NCI-H2227 treated with DMSO at 0.1 percent for 48 hours (cell line): ENCODE data around the gene SEMA5A.

Source experiments
- DNase-seq: peaks from one replicate; lab custom pipeline; 2025; lab: John Stamatoyannopoulos, UW

SEMA5A gene

DNA sequence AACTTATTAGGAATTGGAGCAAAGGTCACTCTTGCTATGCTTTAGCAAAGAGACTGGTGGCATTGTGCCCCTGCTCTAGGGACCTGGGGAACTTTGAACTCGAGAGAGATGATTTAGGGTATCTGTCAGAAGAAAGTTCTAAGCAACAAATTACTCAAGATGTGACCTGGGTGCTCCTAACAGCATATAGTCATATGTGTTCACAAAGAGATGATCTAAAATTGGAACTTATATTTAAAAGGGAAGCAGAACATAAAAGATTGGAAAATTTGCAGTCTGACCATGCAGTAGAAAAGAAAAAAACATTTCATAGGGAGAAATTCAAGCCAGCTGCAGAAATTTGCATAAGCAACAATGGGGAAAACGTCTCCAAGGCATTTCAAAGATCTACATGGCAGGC, 68.3 kb downstream of the SEMA5A start:
- DNase-seq: no peak

DNA sequence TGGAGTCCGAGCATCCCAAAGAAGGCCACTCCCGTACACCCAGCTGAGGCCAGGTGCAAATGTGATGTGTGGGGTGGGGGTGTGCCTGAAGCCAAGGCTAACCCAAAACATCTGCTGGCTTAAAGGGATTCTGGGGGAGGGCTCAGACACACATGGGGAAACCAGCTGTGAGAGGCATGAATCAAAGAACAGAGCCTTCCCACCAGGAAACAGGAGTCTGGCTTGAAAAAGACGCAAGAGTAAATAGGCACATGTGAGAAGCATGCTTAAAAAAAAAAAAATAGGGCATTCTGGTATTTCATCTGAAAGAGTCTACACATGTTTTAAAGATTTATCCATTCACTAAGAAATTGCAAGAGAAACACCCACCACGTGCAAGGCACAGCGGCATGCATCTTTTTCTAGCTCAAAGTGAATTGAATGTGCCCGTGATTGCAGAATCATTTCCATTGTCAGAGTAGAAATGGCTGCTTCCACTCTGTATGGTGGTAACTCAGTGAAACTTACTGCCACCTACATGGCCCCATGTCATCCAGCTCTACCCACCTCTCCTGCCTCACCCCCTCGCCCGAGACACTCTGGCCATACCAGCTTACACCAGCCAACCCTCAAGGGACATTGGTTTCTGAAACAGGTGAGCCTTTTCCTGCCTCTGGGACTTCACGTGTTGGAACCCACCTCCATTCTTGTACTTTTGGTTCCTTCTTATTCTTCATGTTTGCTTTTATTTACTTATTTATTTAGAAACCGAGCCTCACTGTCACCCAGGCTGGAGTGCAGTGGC, 71.5 kb downstream of the SEMA5A start:
- DNase-seq: no peak

DNA sequence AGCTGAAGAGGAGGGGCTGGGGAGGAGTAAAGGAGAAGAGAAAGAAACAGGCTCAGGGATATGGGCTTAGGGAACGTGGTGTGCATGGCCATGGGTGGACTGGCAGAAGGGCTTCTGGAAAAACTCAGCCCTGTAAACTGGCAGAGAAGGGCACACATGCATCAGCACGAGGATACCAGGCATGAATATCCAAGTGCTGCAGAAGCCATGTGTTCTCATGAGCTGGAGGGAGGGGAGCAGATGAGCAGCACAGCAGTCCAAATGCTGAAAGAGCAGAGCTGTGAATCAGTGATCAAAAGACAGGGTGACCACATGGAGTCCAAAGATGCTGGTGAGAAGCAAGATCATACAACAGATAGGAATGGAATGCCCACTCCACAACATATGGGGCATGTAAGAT, 72.3 kb downstream of the SEMA5A start:
- no peak for DNase-seq

DNA sequence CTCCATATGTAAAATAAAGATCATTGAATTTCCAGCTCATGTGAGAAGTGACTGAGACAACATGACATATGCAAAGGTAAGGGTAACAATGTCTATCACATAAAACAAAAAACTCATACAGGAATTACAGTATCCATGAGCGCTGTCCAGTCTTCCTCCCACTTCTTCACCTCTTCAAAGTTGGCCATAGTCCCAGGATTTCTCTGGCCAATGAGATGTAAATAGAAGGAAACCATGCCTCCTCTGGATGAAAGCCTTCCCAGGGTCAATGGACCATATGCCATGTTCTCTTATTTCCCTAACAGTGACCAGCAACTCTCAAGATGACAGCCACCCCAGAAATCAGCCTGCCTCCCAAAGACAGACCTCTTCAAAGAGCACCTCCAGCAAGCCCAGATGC, 75.5 kb downstream of the SEMA5A start:
- DNase-seq: no peak

DNA sequence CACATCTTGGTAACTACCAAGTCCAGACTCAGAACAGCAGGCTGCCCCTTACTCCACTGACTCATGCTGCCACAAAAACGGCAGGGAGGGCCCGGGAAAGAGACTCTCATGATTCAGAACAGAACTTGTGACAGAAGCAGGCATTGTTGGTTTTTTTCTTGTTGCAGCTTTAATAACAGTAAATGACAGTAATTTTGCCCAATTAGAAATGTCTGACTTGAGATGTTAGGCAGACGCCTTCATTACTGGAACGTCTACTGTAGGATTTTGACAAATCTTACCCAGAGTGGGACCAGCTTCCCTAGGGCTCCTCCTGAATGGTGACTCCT, 77.9 kb downstream of the SEMA5A start:
- no peak for DNase-seq

DNA sequence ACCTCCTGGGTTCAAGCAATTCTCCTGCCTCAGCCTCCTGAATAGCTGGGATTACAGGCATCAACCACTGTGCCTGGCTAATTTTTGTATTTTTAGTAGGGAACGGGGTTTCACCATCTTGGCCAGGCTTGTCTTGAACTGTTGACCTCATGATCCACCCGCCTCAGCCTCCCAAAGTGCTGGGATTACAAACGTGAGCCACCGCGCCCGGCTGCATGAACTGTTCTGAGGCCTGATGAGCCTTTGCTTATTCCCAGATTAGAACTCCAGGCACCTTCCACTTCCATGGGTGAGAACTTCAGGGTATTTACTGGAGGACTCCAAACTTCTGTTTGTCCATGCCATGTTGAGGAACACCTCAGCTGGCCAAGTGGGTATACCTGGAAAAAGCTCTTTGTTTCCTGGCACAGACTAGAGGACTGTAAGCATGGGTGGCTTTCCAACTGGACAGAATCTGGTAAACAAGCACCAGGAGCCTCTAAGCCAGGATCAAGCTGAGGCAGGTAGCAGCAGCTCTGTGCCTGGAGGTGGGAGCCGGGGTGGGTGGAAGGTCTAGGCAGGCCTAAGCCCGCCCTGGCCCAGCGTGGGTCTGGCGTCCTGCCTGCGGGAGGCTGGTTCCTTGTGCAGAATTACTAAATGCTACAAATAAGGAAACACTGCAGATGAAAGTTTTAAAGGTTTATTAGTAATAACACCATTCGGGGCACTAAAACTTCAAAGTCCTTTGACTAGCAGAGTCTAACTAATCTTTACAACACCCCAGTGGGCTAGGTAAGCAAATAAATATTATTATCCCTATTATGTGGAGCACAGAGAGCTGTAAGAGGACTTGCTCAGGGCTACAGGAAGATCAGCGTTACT, 78.4 kb downstream of the SEMA5A start:
- no peak for DNase-seq

DNA sequence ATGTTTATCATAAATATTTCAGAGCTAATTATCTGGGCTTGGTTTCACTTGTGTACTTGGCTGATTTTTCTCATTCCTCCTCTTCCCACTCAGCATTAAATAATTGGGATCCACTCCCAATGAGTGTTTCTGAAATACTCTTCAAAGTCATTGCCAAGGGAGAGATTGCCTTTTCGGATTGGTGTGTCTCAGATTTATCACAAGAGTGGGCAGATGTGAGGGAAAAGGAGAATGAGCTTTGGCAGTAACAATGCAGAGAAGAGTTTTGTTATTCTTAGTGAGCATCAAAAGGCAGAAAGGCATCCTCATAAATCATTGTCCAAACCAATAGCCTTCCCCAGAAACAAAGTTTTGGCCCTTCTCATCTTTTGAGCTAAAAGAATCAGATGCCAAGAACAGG, 79.2 kb downstream of the SEMA5A start:
- no peak for DNase-seq

DNA sequence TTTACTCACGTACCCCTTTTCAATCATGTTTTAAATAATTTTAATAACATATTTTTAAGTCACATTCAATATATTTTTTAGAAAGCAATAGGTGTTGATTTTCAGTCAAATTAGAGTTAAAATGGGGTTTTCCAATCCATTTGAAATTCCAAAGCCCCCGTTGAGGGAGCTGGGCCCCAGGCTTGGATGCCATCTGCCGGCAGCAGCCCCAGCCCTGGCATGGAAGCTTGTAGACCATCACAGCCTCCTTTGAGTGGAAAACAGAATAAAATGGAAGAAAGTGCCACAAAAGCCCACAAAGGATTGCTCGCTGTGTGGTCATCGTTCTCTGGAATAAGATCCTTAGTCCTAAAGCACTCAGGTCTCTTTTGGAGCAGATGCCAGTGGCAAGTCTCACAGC, 81.4 kb downstream of the SEMA5A start:
- no peak for DNase-seq

DNA sequence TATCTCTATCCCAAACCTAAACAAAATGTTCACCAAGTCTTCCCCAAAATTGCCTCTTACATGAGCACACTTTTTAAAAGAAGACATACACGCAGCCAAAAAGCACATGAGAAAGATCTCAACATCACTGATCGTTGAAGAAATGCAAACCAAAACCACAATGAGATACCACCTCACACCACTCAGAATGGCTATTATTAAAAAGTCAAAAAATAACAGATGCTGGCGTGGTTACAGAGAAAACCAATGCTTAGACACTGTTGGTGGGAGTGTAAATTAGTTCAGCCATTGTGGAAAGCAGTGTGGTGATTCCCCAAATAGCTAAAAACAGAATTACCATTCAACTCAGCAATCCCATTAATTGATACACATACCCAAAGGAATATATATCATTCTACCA, 83.8 kb downstream of the SEMA5A start:
- DNase-seq: no peak

DNA sequence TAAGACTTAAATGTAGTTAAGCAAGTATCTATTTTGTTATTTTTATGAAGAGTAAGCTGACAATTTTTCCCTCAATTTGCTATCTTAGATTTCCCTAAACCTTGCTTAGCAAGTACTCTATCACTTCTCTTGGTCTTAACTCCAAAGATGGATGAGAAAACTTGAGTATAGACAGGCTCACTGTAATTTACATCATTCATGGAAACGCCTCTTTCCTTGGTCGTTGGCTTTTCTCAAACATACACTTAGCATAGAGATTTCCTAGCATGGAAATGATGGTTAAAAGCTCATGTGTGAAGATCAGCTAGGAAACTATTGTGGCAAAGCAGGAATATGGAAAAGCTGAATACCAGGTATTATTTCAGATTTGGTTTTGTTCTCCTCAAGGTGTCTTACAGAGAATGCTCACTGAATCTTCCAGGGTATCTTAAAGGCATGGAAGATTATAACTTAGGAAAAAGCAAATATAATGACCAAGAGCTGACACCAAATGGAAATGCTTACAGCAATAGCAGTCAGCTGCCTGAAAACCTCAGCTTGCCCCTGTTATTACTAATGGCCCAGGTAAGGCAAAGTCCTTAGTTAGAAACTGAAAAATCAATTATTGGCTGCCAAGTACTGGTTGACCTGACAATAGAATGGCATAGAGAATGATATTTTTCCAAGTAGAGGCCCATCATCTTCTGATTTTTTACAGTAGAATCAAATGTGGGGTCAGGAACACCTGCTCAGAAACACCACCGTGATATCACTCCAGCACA, 84.8 kb downstream of the SEMA5A start:
- no peak for DNase-seq

DNA sequence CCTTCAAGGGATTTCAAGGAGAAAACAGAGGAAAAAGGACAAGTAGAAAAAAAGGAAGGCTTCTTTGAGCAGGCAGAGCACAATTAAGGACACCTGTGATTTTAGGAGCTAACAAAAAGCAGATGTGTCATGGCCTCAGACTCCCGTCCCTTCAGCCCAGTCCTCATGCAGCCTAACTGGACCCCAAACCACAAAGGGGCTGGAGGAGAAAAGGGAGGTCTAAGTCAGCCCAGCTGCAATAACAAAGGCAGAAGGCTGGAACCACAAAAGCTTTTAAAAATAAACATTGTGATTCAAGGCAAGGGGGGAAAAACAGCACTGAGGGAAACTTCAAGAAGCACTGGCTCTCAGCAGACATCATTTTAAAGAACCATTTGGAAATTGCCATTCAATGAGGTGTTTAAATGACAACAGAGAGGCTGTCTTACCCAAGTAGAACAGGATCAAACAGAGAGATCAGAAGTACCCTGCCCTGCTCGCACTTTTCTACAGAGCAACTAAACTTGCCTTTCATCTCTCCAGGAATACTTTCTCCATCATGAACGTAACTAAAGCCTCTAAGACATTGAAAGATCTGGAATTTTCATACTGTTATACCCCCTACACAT, 89.3 kb downstream of the SEMA5A start:
- DNase-seq: no peak

DNA sequence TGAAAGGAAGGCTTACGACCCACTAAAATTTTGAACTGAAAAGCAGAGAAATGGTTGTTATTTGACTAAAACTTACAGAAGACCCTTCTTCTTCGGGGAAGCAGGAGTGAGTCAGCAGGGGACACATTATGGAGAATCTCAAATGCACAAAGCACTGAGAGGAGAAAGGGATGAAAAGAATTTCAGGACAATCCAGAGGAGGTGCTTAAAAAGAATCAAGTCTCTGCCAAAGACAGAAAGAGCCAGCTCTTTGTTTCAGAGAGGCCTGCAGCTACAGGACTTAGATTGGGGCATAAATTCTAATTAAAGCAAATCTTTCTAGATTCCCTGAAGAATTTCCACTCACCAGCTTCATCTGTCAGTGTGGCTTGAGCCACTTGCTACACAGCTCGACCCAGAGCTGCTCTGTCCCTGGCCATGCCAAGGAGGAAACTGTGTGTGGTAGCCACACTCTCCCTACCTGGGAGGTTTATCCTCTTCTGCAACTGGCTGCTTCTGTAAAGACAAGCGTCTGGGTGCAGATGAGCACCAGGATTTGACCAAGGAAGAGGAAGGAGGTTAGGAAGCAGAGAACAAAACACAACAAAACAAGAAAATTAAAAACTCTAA, 89.9 kb downstream of the SEMA5A start:
- DNase-seq: no peak

DNA sequence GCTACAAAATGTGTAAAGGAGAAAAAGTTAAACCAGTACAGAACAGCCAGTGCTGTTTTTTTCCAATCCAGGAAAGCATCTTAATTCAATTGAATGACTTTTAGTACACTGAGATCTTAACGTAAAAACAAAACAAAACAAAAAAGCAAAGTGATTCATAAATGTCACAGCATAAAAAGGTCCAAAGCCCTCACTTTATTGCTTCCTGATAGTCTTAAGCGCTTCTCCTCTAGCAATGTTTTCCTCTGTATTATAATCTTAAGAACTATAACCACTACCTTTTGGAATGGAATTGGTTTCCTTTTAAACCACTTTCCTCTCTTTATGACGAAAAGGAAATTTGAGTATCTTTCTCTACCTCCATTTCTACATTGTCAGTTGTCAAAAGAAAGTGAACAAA, 91.4 kb downstream of the SEMA5A start:
- no peak for DNase-seq

DNA sequence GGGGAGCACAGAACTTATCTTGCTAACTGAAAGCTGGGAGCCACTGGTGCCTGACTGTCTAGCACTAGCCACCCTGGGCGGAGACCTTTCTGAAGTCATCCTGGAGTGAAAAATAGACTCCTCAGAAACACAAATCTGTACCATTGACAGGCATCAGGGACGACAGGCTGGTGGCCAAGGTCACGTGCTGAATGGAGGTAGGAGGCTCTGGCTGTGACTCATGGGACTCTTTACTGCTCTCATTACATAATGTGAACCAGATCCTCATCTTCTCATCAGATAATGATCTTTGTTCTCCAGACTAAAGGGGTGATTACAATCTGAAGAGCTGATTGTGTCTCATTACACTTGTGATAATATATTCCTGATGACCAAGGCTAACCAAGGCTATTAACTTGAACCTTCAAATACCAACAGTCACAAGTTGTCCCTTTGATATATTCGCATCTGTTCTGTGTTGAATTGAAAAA, 91.8 kb downstream of the SEMA5A start:
- no peak for DNase-seq

DNA sequence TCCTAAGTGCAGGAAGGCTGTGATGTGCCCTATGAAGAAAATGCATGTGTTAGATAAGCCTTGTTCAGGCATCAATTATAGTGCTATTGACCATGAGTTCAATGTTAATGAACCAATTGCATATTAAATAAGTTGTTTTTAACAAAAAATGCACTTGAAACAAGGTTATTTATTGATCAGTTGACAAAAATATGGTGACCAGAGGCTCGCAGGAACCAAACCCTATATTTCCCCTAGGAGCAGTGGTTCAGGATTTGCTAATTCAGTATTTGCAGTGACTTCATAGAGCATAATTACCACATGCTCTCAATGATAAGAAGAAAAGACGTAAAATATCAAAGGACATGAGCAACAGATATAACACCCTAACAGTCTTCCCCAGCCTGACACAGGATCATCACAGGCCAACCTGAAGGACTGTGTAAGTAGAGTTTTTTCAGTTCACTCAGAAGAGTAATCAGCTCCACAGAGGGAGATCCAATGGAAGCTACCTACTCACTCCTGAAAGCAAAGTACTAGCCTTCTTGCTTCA, 92.3 kb downstream of the SEMA5A start:
- DNase-seq: no peak

DNA sequence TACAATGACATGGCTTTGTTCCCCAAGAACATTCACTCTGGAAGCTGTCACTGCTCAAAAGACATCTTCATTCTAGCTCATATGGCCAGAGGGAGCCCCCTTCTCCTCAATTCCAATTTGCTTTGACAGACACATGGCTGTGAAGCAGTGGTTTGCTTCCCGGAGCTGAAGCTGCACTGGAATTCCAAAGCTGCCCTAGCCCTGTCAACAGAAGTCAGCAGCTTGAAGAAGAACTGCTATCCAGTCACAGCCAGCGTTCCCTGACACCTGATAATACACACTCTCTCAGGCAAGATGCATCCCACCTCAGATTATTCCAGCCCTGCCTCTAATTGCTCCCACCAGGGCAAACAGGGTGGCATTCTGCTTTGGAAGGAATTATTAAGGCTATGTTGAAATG, 93.7 kb downstream of the SEMA5A start:
- no peak for DNase-seq

DNA sequence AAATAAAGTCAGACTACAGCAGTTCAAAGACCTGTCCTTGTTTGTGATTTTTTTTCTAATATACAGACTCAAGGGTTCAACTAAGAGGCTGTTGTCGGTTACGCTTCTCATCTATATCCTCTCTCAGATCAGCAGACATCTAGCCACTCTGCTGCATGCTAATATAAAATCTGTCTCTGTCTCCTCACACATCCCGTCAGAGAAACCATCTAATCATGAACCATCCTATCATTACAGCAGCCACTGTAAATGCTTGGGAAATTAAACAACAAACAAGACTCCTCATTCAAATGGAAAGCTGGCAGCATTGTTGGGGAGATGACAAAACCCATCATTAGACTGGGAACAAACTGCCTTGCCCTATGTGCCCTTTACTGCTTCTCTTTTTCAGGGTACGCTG, 94.8 kb downstream of the SEMA5A start:
- no peak for DNase-seq

DNA sequence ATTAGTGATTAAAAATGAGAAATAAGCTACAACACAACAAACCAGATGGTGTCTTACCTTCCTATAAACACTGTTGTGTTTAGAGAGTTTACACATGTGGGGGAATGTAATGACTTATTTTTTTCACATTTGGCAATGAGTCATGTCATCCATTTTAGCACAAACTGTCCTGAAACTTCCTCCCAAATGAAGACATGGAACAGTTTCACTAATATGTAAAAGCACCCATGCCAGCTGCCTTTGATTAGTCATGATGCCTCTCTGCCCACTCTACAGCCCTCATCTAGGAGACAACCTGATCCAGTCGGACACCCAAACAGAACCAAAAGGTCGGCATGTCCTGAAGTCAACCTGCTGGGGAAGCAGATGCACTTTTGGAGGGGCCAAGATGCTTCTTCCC, 98.2 kb downstream of the SEMA5A start:
- no peak for DNase-seq

DNA sequence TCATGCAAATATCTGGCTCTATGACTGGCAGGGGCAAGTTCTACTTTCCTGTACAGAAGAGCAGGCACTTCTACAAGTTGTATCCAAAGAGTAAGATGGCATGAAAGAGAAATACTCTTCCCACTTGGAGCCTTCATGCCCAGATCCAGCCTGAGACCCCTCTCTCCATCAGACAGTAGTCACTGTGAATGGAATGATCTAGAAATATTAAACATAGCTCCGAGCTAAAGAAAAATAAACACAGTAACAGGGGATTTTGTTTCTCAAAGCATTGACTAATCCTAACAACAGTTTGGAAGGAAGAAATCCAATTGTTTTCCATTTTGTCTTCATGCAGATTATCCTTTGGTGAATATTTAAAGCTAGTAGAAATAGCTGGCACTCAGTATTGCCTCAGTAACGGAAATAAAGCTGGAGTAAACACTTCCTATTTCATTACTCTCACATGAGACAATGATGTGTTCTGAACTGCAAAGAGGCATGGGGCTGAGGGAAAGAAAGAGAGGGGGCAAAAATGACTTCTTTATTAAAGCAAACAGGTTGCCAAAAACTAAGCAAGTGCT, 100.0 kb downstream of the SEMA5A start:
- DNase-seq: no peak

DNA sequence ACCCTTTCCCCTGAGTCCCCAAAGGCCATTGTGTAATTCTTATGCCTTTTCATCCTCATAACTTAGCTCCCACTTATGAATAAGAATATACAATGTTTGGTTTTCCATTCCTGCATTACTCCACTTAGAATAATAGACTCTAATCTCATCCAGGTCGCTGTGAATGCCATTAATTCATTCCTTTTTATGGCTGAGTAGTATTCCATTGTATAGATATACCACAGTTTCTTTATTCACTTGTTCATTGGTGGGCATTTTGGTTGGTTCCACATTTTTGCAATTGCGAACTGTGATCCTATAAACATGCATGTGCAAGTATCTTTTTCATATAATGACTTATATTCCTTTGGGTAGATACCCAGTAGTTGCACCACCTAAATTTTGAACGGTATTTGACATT, 101.5 kb downstream of the SEMA5A start:
- no peak for DNase-seq

DNA sequence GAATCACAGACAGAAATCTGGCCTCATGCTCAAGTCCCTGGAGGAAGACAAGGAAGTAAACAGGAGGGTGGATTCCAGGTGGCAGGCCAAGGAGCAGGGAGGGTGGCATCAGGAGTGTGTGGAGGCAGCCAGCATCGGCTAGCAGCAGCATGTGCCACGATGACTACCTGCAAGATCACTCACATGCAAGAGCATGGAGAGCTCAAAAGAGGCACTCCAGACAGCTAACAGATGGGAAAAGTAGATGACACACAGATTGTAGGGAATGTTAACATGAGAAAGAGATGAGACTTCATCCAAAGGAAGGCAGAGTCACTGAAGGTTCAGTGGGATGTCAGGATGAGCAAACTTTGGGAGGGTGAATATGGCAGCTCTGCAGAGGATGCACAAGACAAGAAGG, 104.3 kb downstream of the SEMA5A start:
- DNase-seq: no peak
